Kasumi-1 (cell line): ENCODE measurements around the gene CRISPLD2.

Source experiments
- DNase-seq, 2 experiments: peaks; one replicate each; lab custom pipeline; 2025; lab: John Stamatoyannopoulos, UW

CRISPLD2 gene

GRCh38 chr16:84957192-84957591 lies 137.4 kb downstream of the CRISPLD2 start:
- no peak for DNase-seq

GRCh38 chr16:84957792-84958191 lies 138.0 kb downstream of the CRISPLD2 start:
- DNase-seq = no peak
